Activated T-cell treated with anti-CD3 and anti-CD28 coated beads, Interleukin-2, amount 50 U/mL, for 48 hours (primary cell): Measurements from ENCODE around the gene SERPINA7.
"Not testable (repeated sequence)": the region's sequence is repeated elsewhere in the genome, so short reads cannot be mapped to it uniquely, and the experiment has no call there.

Experiments used
- DNase-seq, 2 experiments: peaks; one replicate each; pipeline ENCODE4 v3.0.0-alpha.2; 2020

The SERPINA7 gene, protein sequence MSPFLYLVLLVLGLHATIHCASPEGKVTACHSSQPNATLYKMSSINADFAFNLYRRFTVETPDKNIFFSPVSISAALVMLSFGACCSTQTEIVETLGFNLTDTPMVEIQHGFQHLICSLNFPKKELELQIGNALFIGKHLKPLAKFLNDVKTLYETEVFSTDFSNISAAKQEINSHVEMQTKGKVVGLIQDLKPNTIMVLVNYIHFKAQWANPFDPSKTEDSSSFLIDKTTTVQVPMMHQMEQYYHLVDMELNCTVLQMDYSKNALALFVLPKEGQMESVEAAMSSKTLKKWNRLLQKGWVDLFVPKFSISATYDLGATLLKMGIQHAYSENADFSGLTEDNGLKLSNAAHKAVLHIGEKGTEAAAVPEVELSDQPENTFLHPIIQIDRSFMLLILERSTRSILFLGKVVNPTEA

DNA sequence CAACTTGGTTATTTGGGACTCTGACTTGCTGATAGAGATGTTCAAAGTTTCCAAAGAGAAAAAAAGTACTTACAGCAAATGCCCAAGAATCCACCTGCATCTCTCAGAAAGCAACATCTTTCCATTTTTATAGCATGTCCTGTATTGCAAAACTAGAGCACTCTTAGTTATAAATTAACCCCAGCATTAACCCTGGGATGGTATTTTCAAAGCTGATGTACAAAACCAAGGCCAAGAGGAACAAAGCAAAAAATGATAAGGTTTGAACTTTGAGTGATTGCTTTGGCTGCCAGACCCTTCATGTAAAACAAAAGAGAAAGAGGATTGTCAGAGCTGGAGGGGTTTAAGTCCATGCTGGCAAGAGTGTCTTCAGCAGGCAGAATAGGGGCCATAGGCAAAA, at the start of gene SERPINA7:
Gene SERPINA7, minus strand, starts transcription at position 103 of the 400 bp plus-strand sequence. CDS start 1,669 bp downstream, outside the sequence.
- DNase-seq, result no peak

DNA sequence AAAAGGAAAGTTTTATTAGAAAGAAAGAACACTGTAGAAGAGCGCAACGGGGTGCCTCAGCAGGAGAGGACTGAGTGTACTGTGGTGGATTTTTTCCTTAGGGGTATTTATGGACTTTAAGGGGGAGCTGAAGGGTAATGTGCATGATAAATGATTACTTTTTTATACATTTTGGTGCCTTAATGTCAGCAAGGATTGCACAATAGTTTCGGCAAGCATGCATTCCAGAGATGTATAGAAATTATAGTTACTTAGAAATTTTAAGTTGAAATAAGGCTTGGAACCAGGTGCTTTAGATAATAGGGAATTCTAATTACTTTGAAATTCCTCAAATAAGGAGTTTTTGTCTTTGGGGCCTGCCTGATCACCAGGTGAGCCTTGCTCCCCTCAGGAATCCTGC, 30.5 kb upstream of the SERPINA7 start:
- DNase-seq, result no peak

- DNase-seq, result no peak
Measured at GRCh38 chrX:106050054-106050453, 11.5 kb upstream of the SERPINA7 start.

DNA sequence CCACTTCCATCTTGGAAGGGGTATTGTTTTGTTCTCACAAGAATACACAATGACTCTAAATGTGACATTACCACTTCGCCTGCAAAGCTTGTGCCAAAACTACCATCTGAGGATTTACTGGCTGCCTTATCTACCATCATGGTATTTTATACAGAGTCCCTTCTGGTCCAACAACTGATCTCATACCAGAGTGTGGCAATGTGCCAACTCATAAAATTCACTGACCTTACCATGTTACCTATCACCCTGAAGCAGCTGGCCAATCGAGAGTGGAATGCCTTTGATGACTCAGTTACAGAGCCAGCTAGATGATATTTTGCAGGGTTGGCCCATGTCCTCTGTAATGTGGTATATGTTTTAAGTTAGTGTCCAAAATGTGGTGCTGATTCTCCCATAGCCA, 3.8 kb upstream of the SERPINA7 start:
- no peak for DNase-seq

GRCh38 chrX:106040861-106041260, 2.3 kb upstream of the SERPINA7 start:
- no peak for DNase-seq

GRCh38 chrX:106039920-106040319, 1.4 kb upstream of the SERPINA7 start:
- DNase-seq, result no peak

- DNase-seq, result no peak
Measured at GRCh38 chrX:106037835-106038473, 573 bp downstream of the SERPINA7 start.

DNA sequence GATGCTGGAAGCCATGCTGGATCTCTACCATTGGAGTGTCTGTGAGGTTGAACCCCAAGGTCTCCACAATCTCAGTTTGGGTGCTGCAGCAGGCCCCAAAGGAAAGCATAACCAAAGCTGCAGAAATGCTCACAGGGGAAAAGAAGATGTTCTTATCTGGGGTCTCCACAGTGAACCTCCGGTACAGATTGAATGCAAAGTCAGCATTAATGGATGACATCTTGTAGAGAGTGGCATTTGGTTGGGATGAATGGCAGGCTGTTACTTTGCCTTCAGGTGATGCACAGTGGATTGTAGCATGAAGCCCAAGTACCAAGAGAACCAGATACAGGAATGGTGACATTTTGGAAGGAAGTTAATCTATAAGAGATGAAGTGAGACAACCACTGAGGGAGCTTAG, 1.8 kb downstream of the SERPINA7 start:
- no peak for DNase-seq

DNA sequence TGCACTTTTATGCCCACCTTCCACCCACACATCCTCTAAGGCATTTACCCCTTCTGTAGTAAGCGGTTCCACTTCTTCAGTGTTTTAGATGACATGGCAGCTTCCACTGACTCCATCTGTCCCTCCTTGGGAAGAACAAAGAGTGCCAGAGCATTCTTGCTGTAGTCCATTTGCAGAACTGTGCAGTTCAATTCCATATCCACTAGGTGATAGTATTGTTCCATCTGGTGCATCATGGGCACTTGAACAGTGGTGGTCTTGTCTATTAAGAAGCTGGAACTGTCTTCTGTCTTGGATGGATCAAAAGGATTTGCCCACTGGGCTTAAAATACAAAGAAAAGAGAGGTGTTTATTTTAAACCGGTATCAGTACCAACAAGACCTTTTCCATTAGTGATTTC, 3.5 kb downstream of the SERPINA7 start:
- DNase-seq, result no peak

- no peak for DNase-seq
Measured at GRCh38 chrX:106023947-106024346, 14.6 kb downstream of the SERPINA7 start.

GRCh38 chrX:106022238-106022637, 16.3 kb downstream of the SERPINA7 start:
- DNase-seq, result no peak

GRCh38 chrX:106014119-106014775, 24.3 kb downstream of the SERPINA7 start:
- DNase-seq, result no peak

- DNase-seq, result no peak
Measured at GRCh38 chrX:106009145-106009544, 29.4 kb downstream of the SERPINA7 start.

GRCh38 chrX:106007815-106008214, 30.7 kb downstream of the SERPINA7 start:
- no peak for DNase-seq

- DNase-seq, result no peak
Measured at GRCh38 chrX:106005684-106006083, 32.8 kb downstream of the SERPINA7 start.

GRCh38 chrX:106000609-106001008, 37.9 kb downstream of the SERPINA7 start:
- DNase-seq, result not testable (repeated sequence)

- no peak for DNase-seq
Measured at GRCh38 chrX:106000203-106000602, 38.3 kb downstream of the SERPINA7 start.

DNA sequence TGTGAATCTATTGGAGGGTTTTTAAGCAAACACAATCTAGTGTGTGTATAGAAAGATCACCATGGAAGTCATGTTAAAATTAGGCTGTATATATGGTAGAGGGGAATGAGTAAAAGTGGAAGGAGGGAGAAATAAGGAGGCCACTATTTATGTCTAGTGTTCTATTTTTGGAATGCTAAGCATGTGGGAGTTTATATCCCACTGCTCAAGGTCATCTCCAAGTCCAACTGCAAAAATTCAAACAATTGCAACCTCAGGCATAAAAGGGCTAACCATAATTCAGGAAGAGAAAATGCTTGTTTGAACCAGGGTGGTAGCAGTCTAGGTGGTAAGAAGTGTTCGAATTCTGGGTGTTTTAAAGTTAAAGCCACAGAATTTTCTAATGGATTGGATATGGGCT, 39.2 kb downstream of the SERPINA7 start:
- no peak for DNase-seq

DNA sequence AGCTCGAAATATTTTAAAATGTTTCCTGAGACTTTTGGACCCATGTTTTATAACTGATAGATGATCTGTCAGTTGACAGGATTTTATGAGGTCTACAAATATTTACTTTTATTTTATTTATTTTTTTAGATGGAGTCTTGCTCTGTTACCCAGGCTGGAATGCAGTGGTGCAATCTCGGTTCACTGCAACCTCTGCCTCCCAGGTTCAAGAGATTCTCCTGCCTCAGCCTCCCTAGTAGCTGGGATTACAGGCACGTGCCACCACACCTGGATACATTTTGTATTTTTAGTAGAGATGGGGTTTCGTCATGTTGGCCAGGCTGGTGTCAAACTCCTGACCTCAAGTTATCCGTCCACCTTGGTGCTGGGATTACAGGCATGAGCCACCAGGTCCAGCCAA, 50.0 kb downstream of the SERPINA7 start:
- DNase-seq, result not testable (repeated sequence)
